ENCODE data around the gene CSF3R.

The CSF3R gene

DNA sequence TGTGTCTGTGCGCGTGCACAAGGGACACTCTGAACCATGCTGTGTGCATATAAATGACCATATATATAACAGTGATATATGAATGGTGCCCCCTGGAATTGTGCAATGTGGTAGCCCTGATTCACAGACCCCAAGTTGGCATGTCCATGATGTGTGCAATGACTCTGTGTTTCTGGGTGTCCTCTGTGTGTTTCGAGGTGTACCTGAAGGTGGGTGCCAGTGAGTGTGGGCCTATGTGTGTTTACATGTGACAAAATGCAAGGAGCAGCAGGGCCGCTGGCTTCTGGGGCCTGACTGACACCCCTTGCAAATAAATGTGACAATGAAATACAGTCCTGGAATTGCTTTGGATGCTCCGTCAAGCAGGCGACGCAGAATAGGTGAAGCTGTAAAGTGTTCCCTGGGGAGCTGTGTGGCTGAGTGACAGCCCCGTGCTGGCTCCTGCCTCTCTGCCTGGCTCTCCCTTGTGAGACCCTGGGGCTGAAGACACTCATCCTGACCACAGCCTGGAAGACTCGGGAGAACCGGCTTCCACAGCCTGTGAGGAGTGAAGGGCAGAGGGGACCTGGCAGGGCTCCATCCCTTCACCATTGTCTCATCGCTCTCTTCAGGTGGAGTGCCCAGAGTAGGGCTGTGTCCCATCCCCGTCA is 38.2 kb upstream of the CSF3R start:
- TF ChIP-seq, protein P1, sequence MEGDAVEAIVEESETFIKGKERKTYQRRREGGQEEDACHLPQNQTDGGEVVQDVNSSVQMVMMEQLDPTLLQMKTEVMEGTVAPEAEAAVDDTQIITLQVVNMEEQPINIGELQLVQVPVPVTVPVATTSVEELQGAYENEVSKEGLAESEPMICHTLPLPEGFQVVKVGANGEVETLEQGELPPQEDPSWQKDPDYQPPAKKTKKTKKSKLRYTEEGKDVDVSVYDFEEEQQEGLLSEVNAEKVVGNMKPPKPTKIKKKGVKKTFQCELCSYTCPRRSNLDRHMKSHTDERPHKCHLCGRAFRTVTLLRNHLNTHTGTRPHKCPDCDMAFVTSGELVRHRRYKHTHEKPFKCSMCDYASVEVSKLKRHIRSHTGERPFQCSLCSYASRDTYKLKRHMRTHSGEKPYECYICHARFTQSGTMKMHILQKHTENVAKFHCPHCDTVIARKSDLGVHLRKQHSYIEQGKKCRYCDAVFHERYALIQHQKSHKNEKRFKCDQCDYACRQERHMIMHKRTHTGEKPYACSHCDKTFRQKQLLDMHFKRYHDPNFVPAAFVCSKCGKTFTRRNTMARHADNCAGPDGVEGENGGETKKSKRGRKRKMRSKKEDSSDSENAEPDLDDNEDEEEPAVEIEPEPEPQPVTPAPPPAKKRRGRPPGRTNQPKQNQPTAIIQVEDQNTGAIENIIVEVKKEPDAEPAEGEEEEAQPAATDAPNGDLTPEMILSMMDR (IDR thresholded peaks at IDR 0.05; ENCODE audit: borderline replicate concordance, control extremely low read depth, extremely low read depth, insufficient read depth, missing control alignments): no peak
- in situ Hi-C loops (cut with MboI; ENCODE audit: low sequenced_read_pairs, unreplicated experiment): no loop called here
- no peak for DNase-seq (ENCODE audit: low spot score)

- in situ Hi-C loops (cut with MboI; ENCODE audit: low sequenced_read_pairs, unreplicated experiment): no loop called here
- no peak for DNase-seq (ENCODE audit: low spot score)
- TF ChIP-seq, protein P1 (IDR thresholded peaks at IDR 0.05; ENCODE audit: borderline replicate concordance, control extremely low read depth, extremely low read depth, insufficient read depth, missing control alignments): no peak
Measured at GRCh38 chr1:36520056-36520455, 37.3 kb upstream of the CSF3R start.

DNA sequence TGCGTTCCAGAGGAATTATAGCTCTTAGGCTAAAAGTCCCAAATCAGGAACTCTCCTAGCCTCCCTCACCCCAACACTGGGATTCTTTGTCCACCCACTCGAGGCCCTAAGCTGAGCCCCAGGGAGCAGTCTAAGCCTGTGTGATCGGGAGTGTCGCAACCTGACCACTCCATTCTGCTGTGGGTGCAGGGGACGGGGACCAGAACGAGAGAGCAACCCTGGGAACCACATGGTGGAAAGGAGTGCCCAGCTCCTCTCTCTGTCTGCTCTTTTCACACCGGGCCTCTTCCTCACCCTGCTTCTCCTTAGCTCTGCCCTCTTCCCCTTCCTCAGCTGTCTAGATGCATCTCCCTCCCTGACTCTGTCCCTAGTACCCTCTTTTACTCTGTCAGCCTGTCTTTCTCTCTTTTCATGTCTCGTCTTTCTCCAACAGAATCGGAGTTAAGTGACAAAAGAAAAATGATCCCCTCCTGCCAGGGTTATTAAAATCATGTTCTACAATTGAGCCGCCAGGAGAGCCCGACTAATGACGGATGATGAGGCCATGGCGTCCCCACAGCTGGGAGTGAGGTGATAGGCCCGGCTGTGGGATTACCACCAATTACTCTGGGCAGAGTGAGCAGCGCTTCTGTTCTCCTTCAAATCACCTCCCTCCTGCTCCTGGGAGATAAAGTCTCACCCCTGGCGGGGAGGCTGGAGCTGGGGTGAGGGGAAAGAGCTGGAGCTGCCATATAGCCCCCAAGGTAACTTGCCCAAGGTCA is 34.5 kb upstream of the CSF3R start:
- no peak for DNase-seq (ENCODE audit: low spot score)
- in situ Hi-C loops (cut with MboI; ENCODE audit: low sequenced_read_pairs, unreplicated experiment): no loop called here
- TF ChIP-seq, protein P1 (IDR thresholded peaks at IDR 0.05; ENCODE audit: borderline replicate concordance, control extremely low read depth, extremely low read depth, insufficient read depth, missing control alignments): no peak

DNA sequence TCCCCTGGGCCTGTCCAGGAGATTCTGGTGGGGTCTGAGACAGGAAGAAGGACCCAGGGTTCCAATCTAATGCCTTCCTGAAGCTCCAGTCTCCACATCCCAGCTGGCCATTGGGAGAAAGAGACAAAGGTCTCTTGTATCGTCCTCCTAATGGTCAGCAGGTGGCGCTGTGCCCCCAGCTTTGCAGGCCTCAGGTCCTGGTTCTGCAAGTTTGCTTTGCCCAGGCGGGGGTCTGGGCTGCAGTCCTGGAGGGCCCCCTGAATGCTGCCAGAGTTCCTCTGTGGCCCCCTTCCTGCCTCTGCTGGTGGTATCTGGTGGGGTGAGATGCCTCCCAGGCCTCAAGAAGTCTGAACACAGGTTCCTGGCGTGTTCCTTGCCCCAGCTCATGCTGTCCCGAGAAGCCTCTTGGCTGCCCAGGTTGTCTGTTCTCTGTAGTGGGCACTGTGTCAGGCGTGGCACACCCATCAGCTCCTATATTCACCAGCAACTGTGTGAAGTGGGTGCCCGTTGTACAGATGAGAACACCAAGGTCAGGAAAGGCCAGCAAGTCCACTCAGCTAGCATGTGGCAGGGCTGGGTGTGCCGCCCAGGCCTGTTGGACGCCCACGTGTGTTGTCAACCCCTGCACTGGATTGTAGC is 33.8 kb upstream of the CSF3R start:
- in situ Hi-C loops (cut with MboI; ENCODE audit: low sequenced_read_pairs, unreplicated experiment): no loop called here
- TF ChIP-seq, protein P1 (IDR thresholded peaks at IDR 0.05; ENCODE audit: borderline replicate concordance, control extremely low read depth, extremely low read depth, insufficient read depth, missing control alignments): peak; percentile 90

DNA sequence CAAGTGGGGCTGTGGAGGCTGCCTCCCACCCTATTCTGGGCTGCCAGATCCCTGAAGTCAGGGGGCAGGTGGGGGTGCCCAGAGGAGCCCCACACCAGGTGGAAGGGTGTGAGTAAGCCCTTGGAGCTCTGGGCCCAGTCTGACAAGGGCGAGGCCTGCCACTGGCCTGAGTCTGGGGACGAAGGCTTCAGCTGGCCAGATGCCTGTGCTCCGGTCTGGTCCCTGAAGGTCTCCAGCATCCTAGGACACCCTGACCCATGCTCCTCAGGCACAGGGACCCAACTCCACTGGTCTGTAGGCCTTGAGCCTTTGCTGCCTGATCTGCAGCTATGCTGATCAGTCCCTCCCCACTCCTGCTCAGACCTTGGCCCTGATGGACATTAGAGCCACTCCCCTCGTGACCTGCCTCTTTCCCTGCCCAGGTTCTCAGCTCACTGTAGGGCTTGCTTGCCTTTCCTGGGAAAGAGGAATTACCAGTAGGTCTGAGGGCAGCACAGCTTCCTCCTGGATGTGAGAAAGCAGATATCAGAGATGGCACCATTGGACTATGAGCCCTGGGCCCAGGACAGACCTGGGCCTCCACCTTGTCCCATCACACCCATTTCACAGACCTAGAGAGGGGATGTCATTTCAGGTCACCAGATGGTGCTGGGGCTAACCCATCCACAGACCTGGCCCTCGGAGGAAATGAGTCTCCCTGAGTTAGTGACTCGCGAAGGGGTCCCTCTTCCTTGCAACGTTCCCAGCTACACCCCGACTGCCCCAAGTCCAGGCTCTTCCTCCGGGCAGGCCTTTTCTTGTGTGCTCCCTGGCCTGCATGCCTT is 32.8 kb upstream of the CSF3R start:
- no peak for DNase-seq (ENCODE audit: low spot score)
- TF ChIP-seq, protein P1 (IDR thresholded peaks at IDR 0.05; ENCODE audit: borderline replicate concordance, control extremely low read depth, extremely low read depth, insufficient read depth, missing control alignments): no peak
- in situ Hi-C loops (cut with MboI; ENCODE audit: low sequenced_read_pairs, unreplicated experiment): no loop called here

More for the DNA sequence above, 33.8 kb upstream of the CSF3R start:
- peak; percentile 87 for DNase-seq (ENCODE audit: low spot score)

GRCh38 chr1:36514501-36514900 is 31.8 kb upstream of the CSF3R start:
- no peak for DNase-seq (ENCODE audit: low spot score)
- TF ChIP-seq, protein P1 (IDR thresholded peaks at IDR 0.05; ENCODE audit: borderline replicate concordance, control extremely low read depth, extremely low read depth, insufficient read depth, missing control alignments): no peak
- in situ Hi-C loops (cut with MboI; ENCODE audit: low sequenced_read_pairs, unreplicated experiment): no loop called here

All from GM13976 (cell line).